GM12891 (cell line): ENCODE measurements around the gene GPS1.

ENCODE experiments used
- DNase-seq: peaks from one replicate; pipeline ENCODE4 v3.0.0; 2011; ENCODE audit warnings: low spot score; ENCODE audit not compliant: insufficient read length
- FAIRE-seq: peaks from 2 replicates; lab custom pipeline; 2011; peaks lifted over from hg19 to GRCh38; lab: Jason Lieb, UNC
- PAX5 ChIP-seq: IDR thresholded peaks from 2 replicates; pipeline ENCODE4 v1.6.1; 2011; ENCODE audit warnings: low read length, moderate library complexity, mild to moderate bottlenecking; ENCODE audit not compliant: insufficient read depth, severe bottlenecking
- POLR2A ChIP-seq: IDR thresholded peaks from 2 replicates; pipeline ENCODE4 v1.6.1; 2011; ENCODE audit warnings: low read depth, low read length, control low read depth
- POLR2AphosphoS5 ChIP-seq: IDR thresholded peaks from 2 replicates; pipeline ENCODE4 v1.6.1; 2011; ENCODE audit warnings: low read depth, low read length, control low read depth
- POU2F2 ChIP-seq: IDR thresholded peaks from 2 replicates; pipeline ENCODE4 v1.6.1; 2011; ENCODE audit warnings: low read depth, mild to moderate bottlenecking, control low read depth, low read length, moderate library complexity
- SPI1 ChIP-seq: IDR thresholded peaks from 2 replicates; pipeline ENCODE4 v1.6.1; 2011; ENCODE audit warnings: low read depth, low read length, control low read depth
- TAF1 ChIP-seq: IDR thresholded peaks from 2 replicates; pipeline ENCODE4 v1.6.1; 2011; ENCODE audit warnings: low read depth, low read length, control low read depth

Gene GPS1

GRCh38 chr17:82083009-82083408 lies 31.3 kb downstream of the GPS1 start:
- no peak for FAIRE-seq
- DNase-seq = no peak
- TF ChIP-seq TAF1 (no peak), POU2F2 (no peak), PAX5 (no peak), SPI1 (no peak), POLR2A (no peak), POLR2AphosphoS5 (no peak)

GRCh38 chr17:82083533-82084359 lies 32.0 kb downstream of the GPS1 start:
- TF ChIP-seq TAF1 (no peak), POLR2AphosphoS5 (no peak), POU2F2 (no peak), POLR2A (no peak), PAX5 (no peak), SPI1 (no peak)
- FAIRE-seq = no peak
- no peak for DNase-seq

GRCh38 chr17:82084373-82085030 lies 32.8 kb downstream of the GPS1 start:
- TF ChIP-seq SPI1 (no peak), POU2F2 (no peak), POLR2AphosphoS5 (no peak), POLR2A (no peak), TAF1 (no peak), PAX5 (no peak)
- FAIRE-seq (no peak), DNase-seq (no peak)

- FAIRE-seq (no peak), DNase-seq (no peak)
- TF ChIP-seq POLR2AphosphoS5 (no peak), PAX5 (no peak), SPI1 (no peak), POU2F2 (no peak), TAF1 (no peak)
Observed at GRCh38 chr17:82085031-82085861, 33.5 kb downstream of the GPS1 start.

- FAIRE-seq (no peak), DNase-seq (no peak)
- no peak for TF ChIP-seq TAF1
- no peak for TF ChIP-seq SPI1
- no peak for TF ChIP-seq POLR2AphosphoS5
- no peak for TF ChIP-seq PAX5
- no peak for TF ChIP-seq POU2F2
- TF ChIP-seq POLR2A = no peak
Observed at GRCh38 chr17:82085931-82086764, 34.5 kb downstream of the GPS1 start.

- no peak for FAIRE-seq
Observed at GRCh38 chr17:82086941-82087906, 35.5 kb downstream of the GPS1 start.

GRCh38 chr17:82087961-82088837 lies 36.5 kb downstream of the GPS1 start:
- DNase-seq (no peak), FAIRE-seq (no peak)
- no peak for TF ChIP-seq PAX5
- TF ChIP-seq POLR2A = no peak
- no peak for TF ChIP-seq TAF1
- no peak for TF ChIP-seq POLR2AphosphoS5
- no peak for TF ChIP-seq POU2F2
- TF ChIP-seq SPI1 = no peak

More at GRCh38 chr17:82086941-82087906, 35.5 kb downstream of the GPS1 start:
- no peak for TF ChIP-seq POLR2AphosphoS5
- TF ChIP-seq SPI1 = no peak
- TF ChIP-seq POLR2A = no peak
- no peak for TF ChIP-seq PAX5
- TF ChIP-seq TAF1 = no peak
- no peak for TF ChIP-seq POU2F2
- DNase-seq = no peak
